ENCODE results near the gene RHOF.

RHOF gene

DNA sequence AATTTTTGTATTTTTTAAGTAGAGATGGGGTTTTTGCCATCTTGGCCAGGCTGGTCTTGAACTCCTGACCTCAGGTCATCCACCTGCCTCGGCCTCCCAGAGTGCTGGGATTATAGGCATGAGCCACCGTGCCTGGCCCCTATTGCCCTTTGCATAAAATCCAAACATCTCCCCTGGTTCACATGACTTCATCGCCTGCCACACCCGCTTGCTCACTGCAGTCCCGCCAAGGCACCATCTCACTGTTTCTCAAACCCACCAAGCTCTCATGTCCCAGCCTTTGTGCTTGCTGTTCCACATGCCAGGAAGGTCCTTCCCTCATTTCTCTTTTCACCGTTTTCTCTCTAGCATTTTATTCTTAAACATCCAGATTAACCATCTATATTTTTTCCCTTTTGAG is 9.7 kb downstream of the RHOF start:
- DNase-seq (ENCODE audit: insufficient read length, low spot score) (no peak), FAIRE-seq (no peak)
- TF ChIP-seq, protein P1, sequence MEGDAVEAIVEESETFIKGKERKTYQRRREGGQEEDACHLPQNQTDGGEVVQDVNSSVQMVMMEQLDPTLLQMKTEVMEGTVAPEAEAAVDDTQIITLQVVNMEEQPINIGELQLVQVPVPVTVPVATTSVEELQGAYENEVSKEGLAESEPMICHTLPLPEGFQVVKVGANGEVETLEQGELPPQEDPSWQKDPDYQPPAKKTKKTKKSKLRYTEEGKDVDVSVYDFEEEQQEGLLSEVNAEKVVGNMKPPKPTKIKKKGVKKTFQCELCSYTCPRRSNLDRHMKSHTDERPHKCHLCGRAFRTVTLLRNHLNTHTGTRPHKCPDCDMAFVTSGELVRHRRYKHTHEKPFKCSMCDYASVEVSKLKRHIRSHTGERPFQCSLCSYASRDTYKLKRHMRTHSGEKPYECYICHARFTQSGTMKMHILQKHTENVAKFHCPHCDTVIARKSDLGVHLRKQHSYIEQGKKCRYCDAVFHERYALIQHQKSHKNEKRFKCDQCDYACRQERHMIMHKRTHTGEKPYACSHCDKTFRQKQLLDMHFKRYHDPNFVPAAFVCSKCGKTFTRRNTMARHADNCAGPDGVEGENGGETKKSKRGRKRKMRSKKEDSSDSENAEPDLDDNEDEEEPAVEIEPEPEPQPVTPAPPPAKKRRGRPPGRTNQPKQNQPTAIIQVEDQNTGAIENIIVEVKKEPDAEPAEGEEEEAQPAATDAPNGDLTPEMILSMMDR (IDR thresholded peaks at IDR 0.05; ENCODE audit: insufficient read depth, missing control alignments), result no peak

DNA sequence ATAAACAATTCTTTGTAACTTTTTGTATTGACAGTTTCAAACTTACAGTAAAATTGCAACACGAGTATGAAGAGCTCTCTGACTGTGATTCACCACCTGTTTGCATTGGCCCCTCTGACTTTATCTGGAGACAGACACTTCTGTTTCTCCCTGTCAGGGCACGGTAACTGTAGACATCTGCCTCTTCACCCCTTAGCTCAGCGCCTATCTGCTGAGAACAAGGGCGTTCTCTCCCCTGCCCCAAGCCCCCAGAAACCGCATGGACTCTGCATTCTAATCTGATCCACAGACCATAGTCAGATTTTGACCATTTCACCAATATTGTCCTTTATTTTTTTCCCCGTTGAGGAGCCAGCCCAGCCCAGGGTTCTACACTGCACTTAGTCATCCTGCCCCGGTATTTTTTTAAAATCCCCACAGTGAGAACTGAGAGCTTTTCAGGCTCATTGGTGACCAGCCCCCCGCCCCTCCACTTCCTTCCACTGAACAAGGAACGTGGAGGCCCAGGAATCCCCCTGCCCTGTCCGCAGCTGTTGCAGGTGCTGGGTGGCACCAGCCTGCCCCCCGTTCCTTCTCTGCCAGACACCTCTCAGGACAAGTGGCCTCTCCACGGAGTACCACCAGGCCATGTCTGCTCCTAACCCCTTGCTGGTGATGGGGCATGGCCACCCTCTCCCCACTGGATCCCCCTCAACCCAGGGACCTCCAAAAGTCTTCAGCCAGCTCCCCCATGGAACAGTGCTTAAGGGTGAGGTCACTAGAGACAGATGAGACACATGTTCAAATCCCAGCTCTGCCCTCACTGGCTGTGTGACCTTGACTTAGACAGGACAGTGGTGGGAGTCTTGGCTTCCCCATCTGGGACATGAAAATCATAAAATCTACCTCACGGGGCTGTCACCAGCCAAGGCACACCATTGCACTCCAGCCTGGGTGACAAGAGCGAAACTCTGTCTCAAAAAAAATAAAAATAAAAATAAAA is 11.2 kb downstream of the RHOF start:
- FAIRE-seq (no peak), DNase-seq (ENCODE audit: insufficient read length, low spot score) (no peak)
- TF ChIP-seq, protein P1 (IDR thresholded peaks at IDR 0.05; ENCODE audit: insufficient read depth, missing control alignments), result no peak

DNA sequence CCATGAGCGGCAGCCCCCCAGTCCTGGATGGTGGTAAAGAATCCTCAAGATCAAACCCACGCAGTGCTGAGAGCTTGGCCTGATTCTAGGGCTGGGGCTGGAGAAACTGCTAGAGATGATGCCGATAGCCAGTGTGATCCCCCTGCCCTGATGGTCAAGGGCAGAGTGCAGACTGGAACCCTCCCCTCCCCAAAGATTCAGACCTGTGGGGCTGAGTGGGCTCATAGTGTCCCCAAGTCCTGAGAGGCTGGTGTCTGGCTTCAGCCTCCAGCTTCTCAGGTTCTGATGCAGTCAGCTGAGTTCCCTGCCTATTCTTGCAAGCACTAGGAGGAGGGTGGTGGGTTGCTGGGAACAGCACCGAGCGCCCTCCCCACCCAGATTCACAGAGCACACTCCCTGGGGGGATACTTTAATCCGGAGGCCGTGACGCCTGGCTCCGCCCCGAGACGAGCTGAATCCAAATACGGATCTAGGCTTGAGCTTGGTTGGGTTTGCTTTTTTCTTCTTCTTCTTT is 11.9 kb downstream of the RHOF start:
- TF ChIP-seq, protein P1 (IDR thresholded peaks at IDR 0.05; ENCODE audit: insufficient read depth, missing control alignments), result no peak
- no peak for FAIRE-seq
- peak; percentile 88 for DNase-seq (ENCODE audit: insufficient read length, low spot score)

DNA sequence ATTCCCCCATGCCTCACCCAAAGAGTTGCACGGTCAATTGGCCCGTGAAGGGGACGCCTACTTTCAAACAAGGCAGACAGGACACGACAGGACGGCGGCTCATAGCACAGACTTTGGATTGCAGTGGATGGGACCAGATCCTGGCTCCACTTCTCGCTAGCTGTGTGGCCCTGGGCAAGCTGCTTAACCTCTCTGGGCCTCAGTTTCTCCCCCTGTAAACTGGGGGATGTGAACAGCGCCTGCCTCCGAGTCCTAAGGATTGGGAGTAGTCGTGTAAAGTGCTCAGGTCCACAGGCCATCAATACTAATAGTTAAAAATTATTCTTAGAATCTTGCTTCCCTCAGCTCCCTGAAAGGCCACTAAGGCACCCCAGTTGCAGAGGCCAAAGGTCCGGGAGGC is 13.1 kb downstream of the RHOF start:
- TF ChIP-seq, protein P1 (IDR thresholded peaks at IDR 0.05; ENCODE audit: insufficient read depth, missing control alignments), result no peak
- FAIRE-seq, result no peak

DNA sequence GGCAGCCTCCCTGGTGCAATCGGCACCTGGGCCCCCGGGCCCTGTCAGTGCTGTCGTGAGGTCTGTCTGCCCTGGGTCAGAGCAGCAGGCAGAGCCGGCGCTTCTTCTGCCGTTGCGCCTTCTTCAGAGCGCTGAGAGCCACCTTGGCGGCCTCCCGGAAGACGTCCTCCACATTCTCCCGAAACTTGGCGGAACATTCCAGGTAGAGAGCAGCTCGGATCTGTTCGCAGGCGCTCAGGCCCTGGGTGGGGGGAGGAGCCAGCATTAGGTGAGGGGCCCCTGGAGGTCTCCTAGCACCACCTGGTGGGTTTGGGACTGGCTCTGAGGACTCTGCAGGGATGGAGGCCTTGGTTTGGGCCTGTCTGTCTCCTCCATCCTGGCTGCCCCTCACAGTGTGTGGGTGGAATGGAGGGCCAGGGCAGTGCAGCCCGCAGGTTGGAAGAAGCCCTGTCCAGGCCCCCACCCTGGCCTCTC is 14.0 kb downstream of the RHOF start:
- FAIRE-seq, result no peak
- TF ChIP-seq, protein P1 (IDR thresholded peaks at IDR 0.05; ENCODE audit: insufficient read depth, missing control alignments), result no peak
- DNase-seq (ENCODE audit: insufficient read length, low spot score), result no peak

More for the DNA sequence above, 13.1 kb downstream of the RHOF start:
- no peak for DNase-seq (ENCODE audit: insufficient read length, low spot score)

DNA sequence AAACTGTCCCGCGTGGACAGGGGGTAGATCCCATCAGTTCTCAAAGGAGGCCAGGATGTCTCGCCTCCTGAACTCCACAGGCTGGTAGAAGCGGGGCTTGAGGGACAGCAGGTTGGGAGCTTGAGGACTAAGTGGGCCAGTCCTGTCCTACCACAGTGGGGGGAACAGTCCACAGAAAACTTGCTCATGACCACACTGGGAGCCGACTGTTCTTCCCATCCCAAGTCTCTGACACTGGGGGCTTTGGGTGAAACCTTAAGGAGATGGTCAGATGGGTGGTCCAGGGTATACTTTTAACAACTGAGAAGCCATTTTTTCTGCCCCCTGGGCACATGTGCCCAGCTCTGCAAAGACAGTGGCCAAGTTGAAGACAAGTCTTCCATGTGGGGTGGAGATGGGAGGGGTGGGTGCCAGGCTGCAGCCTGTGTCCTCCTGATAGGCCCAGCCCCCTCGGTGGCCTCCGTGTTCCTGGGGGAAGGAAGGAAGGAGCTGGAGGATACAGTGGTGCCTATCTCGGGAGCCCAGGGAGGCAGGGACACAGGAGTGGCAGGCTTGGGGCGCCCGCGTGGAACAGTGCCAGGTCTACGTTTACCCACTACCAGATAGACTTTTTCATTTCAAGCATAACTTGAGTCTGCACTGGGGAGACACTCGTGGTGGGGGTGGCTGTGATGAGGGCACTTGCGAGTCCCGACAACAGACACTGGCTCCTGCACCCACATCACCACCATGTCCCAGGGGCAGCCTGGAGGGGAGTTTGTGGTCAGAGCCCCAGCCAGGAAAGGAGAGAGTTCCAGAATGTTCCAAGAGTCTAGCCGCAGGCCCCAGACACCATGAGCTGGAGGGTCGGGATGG is 14.7 kb downstream of the RHOF start:
- TF ChIP-seq, protein P1 (IDR thresholded peaks at IDR 0.05; ENCODE audit: insufficient read depth, missing control alignments), result no peak
- FAIRE-seq (no peak), DNase-seq (ENCODE audit: insufficient read length, low spot score) (no peak)
